Measurements from ENCODE around the gene GRPEL1. TPM values are rescaled to one million over a fixed set of nuclear protein-coding genes. Genes with fewer than 3 reads are reported as not detected.

GRPEL1 gene
- total and polyA plus RNA-seq, 10 of the 15 experiments (the other 5 are each of a cell fraction or from before 2014, with no cell fraction given) = 30.8 to 119 (median 67.6) TPM

DNA sequence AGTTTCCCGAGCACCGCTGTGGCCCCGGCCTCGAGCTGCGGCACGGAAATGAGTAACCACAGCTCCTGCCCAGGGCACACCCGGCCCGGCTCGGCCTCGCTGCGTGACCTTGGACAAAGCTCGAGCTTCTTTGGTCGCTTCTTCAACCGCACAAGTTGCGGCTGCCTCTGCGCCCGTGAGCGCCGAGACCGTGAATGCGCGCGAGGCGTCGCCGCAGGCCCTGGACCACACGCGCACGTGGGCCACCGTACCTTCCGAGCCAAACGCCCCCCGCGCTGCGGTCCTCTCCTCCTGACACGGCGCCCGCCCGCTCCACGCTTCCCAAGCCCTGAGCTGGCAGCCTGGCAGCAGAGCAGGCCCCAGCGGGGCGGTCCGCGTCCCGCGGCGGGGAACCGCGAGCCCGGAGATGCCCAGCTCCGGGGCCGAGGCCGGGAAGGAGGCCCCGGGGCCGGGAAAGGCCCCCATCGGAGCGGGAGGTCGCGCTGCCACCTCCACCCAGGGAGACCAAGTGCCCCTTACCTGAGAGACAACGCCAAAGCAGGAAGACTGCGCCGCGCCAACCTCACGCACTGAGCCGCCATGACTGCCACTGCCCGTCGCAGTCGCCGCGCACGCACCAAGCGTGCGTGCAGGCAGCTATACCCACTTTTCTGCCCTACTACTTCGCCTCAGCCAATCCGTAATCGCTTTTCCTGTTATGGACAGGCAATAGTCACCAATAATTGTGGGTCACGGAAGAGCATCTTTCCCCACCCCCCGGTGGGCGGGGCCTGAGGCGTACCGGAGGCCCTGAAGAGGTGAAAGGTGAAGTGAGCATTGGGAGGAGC lies at the start of gene GRPEL1 (continued):
- TF ChIP-seq, protein P1, sequence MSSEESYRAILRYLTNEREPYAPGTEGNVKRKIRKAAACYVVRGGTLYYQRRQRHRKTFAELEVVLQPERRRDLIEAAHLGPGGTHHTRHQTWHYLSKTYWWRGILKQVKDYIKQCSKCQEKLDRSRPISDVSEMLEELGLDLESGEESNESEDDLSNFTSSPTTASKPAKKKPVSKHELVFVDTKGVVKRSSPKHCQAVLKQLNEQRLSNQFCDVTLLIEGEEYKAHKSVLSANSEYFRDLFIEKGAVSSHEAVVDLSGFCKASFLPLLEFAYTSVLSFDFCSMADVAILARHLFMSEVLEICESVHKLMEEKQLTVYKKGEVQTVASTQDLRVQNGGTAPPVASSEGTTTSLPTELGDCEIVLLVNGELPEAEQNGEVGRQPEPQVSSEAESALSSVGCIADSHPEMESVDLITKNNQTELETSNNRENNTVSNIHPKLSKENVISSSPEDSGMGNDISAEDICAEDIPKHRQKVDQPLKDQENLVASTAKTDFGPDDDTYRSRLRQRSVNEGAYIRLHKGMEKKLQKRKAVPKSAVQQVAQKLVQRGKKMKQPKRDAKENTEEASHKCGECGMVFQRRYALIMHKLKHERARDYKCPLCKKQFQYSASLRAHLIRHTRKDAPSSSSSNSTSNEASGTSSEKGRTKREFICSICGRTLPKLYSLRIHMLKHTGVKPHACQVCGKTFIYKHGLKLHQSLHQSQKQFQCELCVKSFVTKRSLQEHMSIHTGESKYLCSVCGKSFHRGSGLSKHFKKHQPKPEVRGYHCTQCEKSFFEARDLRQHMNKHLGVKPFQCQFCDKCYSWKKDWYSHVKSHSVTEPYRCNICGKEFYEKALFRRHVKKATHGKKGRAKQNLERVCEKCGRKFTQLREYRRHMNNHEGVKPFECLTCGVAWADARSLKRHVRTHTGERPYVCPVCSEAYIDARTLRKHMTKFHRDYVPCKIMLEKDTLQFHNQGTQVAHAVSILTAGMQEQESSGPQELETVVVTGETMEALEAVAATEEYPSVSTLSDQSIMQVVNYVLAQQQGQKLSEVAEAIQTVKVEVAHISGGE (CRISPR knock-in tag; IDR thresholded peaks at IDR 0.05) = no peak
- TF ChIP-seq MXI1 (IDR thresholded peaks at IDR 0.05; ENCODE audit: low read depth, low read length) (peak; percentile 83), PKNOX1 (IDR thresholded peaks at IDR 0.05) (peak; percentile 99), BMI1 (IDR thresholded peaks at IDR 0.05; ENCODE audit: borderline replicate concordance) (no peak), MYB (IDR thresholded peaks at IDR 0.05; ENCODE audit: borderline replicate concordance, low read depth, low read length) (no peak), IKZF1 (conservative IDR thresholded peaks at IDR 0.05) (peak; percentile 70), YY1 (IDR thresholded peaks at IDR 0.05; ENCODE audit: low read depth, low read length) (peak; percentile 93), HDGF (IDR thresholded peaks at IDR 0.05) (peak; percentile 98), RFX5 (IDR thresholded peaks at IDR 0.05; ENCODE audit: low read depth, low read length) (peak; percentile 63), CBX3 (IDR thresholded peaks at IDR 0.05; ENCODE audit: borderline replicate concordance, low read depth) (no peak), RELB (IDR thresholded peaks at IDR 0.05; ENCODE audit: low read depth) (no peak), USF1 (IDR thresholded peaks at IDR 0.05; ENCODE audit: borderline replicate concordance, extremely low read length, insufficient read depth, low read depth, low read length) (peak; percentile 38), MEF2A (IDR thresholded peaks at IDR 0.05; ENCODE audit: insufficient read depth, low read depth, low read length) (no peak), NRF1 (conservative IDR thresholded peaks at IDR 0.05; ENCODE audit: low read depth, low read length) (0 out of 2 replicates have a peak, but pooled peaks have one; percentile 36), NKRF (conservative IDR thresholded peaks at IDR 0.05) (peak; percentile 91), POLR2AphosphoS5 (IDR thresholded peaks at IDR 0.05; ENCODE audit: low read length) (peak; percentile 96), LARP7 (IDR thresholded peaks at IDR 0.05) (peak; percentile 96), CBFB (IDR thresholded peaks at IDR 0.05; ENCODE audit: low read depth) (peak; percentile 18; the same call in 1 of the 2 replicates), RCOR1 (conservative IDR thresholded peaks at IDR 0.05; ENCODE audit: low read depth, low read length) (no peak), BHLHE40 (IDR thresholded peaks at IDR 0.05; ENCODE audit: borderline replicate concordance in 1 of 2, low read depth in 2 of 2, low read length in 1 of 2) (peak; percentile 76 to 88; a peak in 3 of 4 replicates), ZZZ3 (IDR thresholded peaks at IDR 0.05; ENCODE audit: control insufficient read depth, insufficient read length, low read depth) (no peak)
